ENCODE data around the gene CACNG7.

CACNG7 gene

GRCh38 chr19:53985863-53986262 is 76.8 kb downstream of the CACNG7 start:
- H3K4me3 ChIP-seq (ENCODE audit: low read depth, low read length): no peak overlapping the region
- TF ChIP-seq CTCF (IDR thresholded peaks at IDR 0.05; ENCODE audit: low read depth, low read length): no peak

- TF ChIP-seq CTCF (IDR thresholded peaks at IDR 0.05; ENCODE audit: low read depth, low read length): no peak
- H3K4me3 ChIP-seq (ENCODE audit: low read depth, low read length): no peak overlapping the region
Measured at GRCh38 chr19:53988981-53989380, 79.9 kb downstream of the CACNG7 start.

- TF ChIP-seq CTCF (IDR thresholded peaks at IDR 0.05; ENCODE audit: low read depth, low read length): no peak
Measured at GRCh38 chr19:53989600-53990533, 80.8 kb downstream of the CACNG7 start.

GRCh38 chr19:53991224-53992113 is 82.4 kb downstream of the CACNG7 start, which contains the start of gene CACNG6:
Gene CACNG6, plus strand, starts transcription at chr19:53991637. Its CDS starts 1,241 bp downstream, at chr19:53992878.
- TF ChIP-seq CTCF (IDR thresholded peaks at IDR 0.05; ENCODE audit: low read depth, low read length): no peak
- H3K4me3 ChIP-seq (ENCODE audit: low read depth, low read length): peak within 1 kb of the TSS; percentile 20; the same call in 1 of the 2 replicates

More at GRCh38 chr19:53989600-53990533, 80.8 kb downstream of the CACNG7 start:
- H3K4me3 ChIP-seq (ENCODE audit: low read depth, low read length): no peak overlapping the region

- H3K4me3 ChIP-seq (ENCODE audit: low read depth, low read length): no peak overlapping the region
- no peak for TF ChIP-seq CTCF (IDR thresholded peaks at IDR 0.05; ENCODE audit: low read depth, low read length)
Measured at GRCh38 chr19:53992211-53992610, 83.1 kb downstream of the CACNG7 start.

- no peak overlapping the region for H3K4me3 ChIP-seq (ENCODE audit: low read depth, low read length)
- no peak for TF ChIP-seq CTCF (IDR thresholded peaks at IDR 0.05; ENCODE audit: low read depth, low read length)
Measured at GRCh38 chr19:53992815-53993214, 83.7 kb downstream of the CACNG7 start.
